ENCODE measurements around the gene GPR15. TPM values are rescaled to one million over a fixed set of nuclear protein-coding genes. Genes with fewer than 3 reads are reported as not detected.

GPR15 gene

Small RNAs within 50 kb of the gene (small RNA-seq; reads per million reads assigned to genes)
- not detected for gene RPL38P4 (ENCODE audit: insufficient read depth)
